AG09309 (cell line): ENCODE data around the gene ABCC12.

Experiments
- DNase-seq: peaks from one replicate; pipeline ENCODE4 v3.0.0-alpha.2; 2010; ENCODE audit warnings: low read depth
- H3K4me3 ChIP-seq: 2 replicates; pipeline ENCODE4 v1.5.1; 2011; ENCODE audit warnings: mild to moderate bottlenecking, low read depth, low read length, moderate library complexity; ENCODE audit not compliant: control insufficient read depth
- TF ChIP-seq, protein P1 (sequence below): IDR thresholded peaks from 2 replicates; pipeline ENCODE4 v1.5.1; 2011; ENCODE audit warnings: mild to moderate bottlenecking, low read depth, low read length, inconsistent platforms; ENCODE audit not compliant: insufficient read depth, control insufficient read depth; ENCODE audit errors: missing control alignments

The ABCC12 gene

DNA sequence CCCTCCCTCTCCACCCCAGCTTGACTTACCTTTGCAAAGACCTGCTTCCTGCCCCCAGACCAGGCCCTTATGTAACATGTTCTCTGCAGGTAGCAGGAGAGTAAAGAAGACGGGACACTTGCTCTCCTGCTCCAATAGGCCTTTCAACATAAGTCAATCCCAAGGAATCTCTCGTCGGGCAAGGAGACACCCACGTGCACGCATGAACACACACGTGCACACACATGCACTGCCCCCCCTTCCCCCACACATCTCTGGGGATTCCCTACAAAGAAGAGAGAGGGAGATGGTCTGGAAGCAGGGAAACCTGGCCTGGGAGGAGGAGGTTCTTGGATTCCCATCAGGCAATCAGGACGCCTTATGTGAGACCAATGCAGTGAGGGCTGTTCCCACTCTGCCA is 41.4 kb downstream of the ABCC12 start:
- no peak overlapping the region for H3K4me3 ChIP-seq
- no peak for DNase-seq
- TF ChIP-seq, protein P1, sequence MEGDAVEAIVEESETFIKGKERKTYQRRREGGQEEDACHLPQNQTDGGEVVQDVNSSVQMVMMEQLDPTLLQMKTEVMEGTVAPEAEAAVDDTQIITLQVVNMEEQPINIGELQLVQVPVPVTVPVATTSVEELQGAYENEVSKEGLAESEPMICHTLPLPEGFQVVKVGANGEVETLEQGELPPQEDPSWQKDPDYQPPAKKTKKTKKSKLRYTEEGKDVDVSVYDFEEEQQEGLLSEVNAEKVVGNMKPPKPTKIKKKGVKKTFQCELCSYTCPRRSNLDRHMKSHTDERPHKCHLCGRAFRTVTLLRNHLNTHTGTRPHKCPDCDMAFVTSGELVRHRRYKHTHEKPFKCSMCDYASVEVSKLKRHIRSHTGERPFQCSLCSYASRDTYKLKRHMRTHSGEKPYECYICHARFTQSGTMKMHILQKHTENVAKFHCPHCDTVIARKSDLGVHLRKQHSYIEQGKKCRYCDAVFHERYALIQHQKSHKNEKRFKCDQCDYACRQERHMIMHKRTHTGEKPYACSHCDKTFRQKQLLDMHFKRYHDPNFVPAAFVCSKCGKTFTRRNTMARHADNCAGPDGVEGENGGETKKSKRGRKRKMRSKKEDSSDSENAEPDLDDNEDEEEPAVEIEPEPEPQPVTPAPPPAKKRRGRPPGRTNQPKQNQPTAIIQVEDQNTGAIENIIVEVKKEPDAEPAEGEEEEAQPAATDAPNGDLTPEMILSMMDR = no peak

DNA sequence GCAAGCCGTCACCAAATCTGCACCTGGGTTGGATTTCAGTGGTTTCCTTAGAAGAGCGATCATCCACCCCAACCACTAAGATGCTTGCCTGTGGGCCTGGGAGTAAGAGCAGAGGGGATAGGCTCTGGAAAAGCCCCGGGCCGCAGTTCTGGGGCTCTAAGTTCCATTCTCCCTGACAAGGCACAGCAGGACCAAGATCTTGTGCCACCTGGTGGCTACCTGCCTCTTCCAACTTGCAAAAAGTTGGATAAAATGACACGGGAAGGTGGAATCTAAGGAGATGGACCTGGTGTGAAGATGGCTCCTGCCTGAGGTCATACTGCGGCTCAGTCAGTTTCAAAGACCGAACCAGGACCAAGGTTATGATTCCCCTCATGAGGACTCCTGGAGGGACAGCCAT is 42.3 kb downstream of the ABCC12 start:
- TF ChIP-seq, protein P1 = no peak
- no peak overlapping the region for H3K4me3 ChIP-seq
- no peak for DNase-seq

DNA sequence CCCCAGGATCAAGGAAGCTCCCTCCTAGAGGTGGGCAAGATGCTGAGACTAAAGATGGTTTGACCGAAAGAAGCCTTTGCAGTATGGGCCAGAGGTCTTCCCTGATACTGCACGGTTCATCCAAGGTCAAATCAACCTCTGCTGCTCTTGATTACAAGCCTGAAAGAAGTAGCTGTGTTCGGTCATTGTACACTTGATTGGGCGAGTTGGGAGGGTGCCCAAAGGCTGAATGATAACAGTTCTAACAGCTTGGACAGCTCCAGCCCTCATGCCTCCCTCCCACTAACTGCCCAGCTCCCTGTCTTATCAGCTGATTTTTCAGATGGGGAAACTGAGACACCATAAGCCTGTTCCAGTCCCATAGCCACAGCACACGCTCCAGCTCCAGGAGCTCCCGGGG is 42.8 kb downstream of the ABCC12 start:
- TF ChIP-seq, protein P1 = no peak
- no peak for DNase-seq
- H3K4me3 ChIP-seq = no peak overlapping the region

DNA sequence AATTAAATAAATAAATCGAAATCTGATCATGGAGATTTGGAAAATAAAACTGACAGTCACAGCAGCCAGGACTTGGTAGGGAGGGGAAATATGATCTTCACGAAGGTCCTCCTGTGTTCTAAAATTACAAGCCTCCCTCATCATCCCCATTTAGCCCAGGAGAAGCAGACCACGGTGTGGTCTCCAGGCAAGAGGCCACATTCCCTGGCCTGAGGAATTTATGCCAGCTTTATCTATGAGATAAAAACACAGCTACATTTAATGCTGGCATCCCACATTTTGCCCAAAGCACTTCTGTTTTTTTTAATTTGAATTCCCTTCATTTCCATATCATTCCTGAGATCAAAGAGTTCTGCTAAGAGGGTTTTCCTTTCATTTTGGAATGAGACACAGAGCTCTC is 43.2 kb downstream of the ABCC12 start:
- H3K4me3 ChIP-seq = no peak overlapping the region
- DNase-seq = no peak
- TF ChIP-seq, protein P1 = no peak

DNA sequence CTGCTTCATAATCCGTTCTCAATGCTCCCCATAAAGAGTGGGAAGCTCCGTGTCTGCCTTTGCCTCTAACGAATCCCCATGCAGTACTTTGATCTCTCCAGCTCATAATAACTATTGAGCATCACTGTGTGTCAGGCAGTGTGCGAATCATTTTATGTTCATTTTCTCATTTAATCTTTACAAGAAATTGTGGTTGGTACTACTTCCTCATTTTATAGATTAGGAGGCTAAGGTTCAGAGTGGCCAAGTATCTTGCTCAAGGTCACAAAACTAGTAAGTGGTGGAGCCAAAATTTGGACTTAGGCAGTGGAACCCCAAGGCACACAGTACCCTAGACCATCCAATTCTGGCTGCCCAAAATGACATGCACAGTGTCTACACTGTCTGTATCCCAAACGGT is 44.8 kb downstream of the ABCC12 start:
- TF ChIP-seq, protein P1 = no peak
- no peak overlapping the region for H3K4me3 ChIP-seq
- no peak for DNase-seq

DNA sequence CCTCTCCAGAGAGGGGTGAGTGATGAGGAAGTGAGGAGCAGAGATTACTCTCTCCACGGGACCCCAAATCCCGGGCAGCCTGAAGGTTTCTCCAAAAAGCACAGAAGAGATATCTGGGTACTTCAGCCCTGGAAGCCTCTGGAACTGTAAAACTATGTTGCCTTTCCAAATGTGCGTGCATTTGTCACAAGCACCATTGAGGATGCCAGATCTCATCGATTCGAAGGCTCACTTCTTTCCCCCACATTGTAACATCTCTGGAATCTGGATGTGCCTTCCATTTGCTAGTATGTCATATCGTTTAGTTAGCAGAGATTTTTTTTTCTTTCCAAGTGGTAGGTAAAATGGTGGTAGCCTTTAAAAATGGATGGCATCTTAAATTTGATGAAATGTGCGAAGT is 45.8 kb downstream of the ABCC12 start:
- TF ChIP-seq, protein P1 = no peak
- DNase-seq = no peak
- H3K4me3 ChIP-seq = no peak overlapping the region

DNA sequence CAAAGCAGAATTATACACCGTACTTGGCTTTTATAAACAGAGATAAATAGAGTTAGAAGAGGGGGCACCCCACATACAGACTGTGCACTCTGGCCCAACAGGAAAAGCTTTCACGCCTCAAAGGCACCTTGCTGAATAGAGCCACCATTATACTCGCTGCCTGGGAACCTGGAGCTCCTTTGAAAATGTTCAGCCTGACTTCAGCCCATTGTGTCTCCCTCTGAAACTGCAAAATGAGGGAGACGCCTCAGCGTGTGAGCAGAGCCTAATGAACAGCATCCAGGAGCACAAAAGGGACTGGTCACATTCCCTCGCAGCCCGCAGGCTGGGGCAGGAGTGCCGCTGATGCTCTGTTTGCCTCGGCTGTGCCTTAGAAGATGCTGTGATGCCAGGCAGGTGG is 46.3 kb downstream of the ABCC12 start:
- TF ChIP-seq, protein P1 = no peak
- H3K4me3 ChIP-seq = no peak overlapping the region
- no peak for DNase-seq
